Measurements from ENCODE around the gene RPRD1B. TPM values are rescaled to one million over a fixed set of nuclear protein-coding genes. Genes with fewer than 3 reads are reported as not detected.

RPRD1B gene
- polyA plus RNA-seq, 2 of the 4 experiments (the other 2 are of a cell fraction) = 16.4 to 28.4 TPM

- TF ChIP-seq SREBF2 (IDR thresholded peaks at IDR 0.05) (peak; percentile 37), TFCP2L1 (CRISPR knock-in tag; IDR thresholded peaks at IDR 0.05) (peak; percentile 23; the same call in 1 of the 2 replicates), KDM1A (IDR thresholded peaks at IDR 0.05; ENCODE audit: low read depth) (no peak), FOSL2 (IDR thresholded peaks at IDR 0.05) (no peak), FOSL2 (CRISPR knock-in tag; IDR thresholded peaks at IDR 0.05) (peak; percentile 13; the same call in 1 of the 2 replicates), MYC (IDR thresholded peaks at IDR 0.05; ENCODE audit: borderline replicate concordance, low read length) (no peak), POLR2A (IDR thresholded peaks at IDR 0.05; ENCODE audit: low read length) (peak; percentile 56), MAX (IDR thresholded peaks at IDR 0.05) (peak; percentile 95), REST (IDR thresholded peaks at IDR 0.05) (no peak), CBX8 (IDR thresholded peaks at IDR 0.05) (no peak), EP300 (IDR thresholded peaks at IDR 0.05) (no peak), TP53 (CRISPR knock-in tag; IDR thresholded peaks at IDR 0.05) (no peak), CHD4 (IDR thresholded peaks at IDR 0.05; ENCODE audit: borderline replicate concordance) (no peak), HOXB13 (CRISPR knock-in tag; IDR thresholded peaks at IDR 0.05; ENCODE audit: low read depth) (0 out of 2 replicates have a peak, but pooled peaks have one; percentile 10), NFE2L2 (conservative IDR thresholded peaks at IDR 0.05; ENCODE audit: low read length) (no peak), EHMT2 (IDR thresholded peaks at IDR 0.05; ENCODE audit: low read depth) (no peak), MAZ (IDR thresholded peaks at IDR 0.05; ENCODE audit: borderline replicate concordance, low read depth, low read length) (0 out of 2 replicates have a peak, but pooled peaks have one; percentile 42), FOXS1 (CRISPR knock-in tag; IDR thresholded peaks at IDR 0.05) (no peak), CEBPB (IDR thresholded peaks at IDR 0.05) (no peak), ATOH8 (CRISPR knock-in tag; IDR thresholded peaks at IDR 0.05; ENCODE audit: low read depth) (no peak), CHD2 (IDR thresholded peaks at IDR 0.05; ENCODE audit: low read length, partially characterized antibody) (no peak), JUN (IDR thresholded peaks at IDR 0.05) (peak; percentile 23 to 86; a peak in 3 of 5 replicates), ZNF302 (CRISPR knock-in tag; IDR thresholded peaks at IDR 0.05) (no peak), HDAC2 (IDR thresholded peaks at IDR 0.05) (no peak), ZC3H11A (IDR thresholded peaks at IDR 0.05) (no peak), SMC3 (IDR thresholded peaks at IDR 0.05) (no peak), HOXB5 (CRISPR knock-in tag; IDR thresholded peaks at IDR 0.05) (0 out of 2 replicates have a peak, but pooled peaks have one; percentile 7)
- TF ChIP-seq, protein P1, sequence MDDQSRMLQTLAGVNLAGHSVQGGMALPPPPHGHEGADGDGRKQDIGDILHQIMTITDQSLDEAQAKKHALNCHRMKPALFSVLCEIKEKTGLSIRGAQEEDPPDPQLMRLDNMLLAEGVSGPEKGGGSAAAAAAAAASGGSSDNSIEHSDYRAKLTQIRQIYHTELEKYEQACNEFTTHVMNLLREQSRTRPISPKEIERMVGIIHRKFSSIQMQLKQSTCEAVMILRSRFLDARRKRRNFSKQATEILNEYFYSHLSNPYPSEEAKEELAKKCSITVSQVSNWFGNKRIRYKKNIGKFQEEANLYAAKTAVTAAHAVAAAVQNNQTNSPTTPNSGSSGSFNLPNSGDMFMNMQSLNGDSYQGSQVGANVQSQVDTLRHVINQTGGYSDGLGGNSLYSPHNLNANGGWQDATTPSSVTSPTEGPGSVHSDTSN (IDR thresholded peaks at IDR 0.05) = no peak
These were observed at the start of gene RPRD1B, which contains the start of gene TTI1 (continued) for GRCh38 chr20:38033330-38034107.

All from A549 (cell line).